NCI-H2227 treated with DMSO at 0.1 percent for 48 hours (cell line): ENCODE results near the gene PML.
A peak's percentile ranks its signal among the peaks of the same experiment; 100 is the strongest.
"Not testable (repeated sequence)": the region's sequence is repeated elsewhere in the genome, so short reads cannot be mapped to it uniquely, and the experiment has no call there.

Source experiments
- DNase-seq: peaks from one replicate; lab custom pipeline; 2025; lab: John Stamatoyannopoulos, UW

The PML gene

DNA sequence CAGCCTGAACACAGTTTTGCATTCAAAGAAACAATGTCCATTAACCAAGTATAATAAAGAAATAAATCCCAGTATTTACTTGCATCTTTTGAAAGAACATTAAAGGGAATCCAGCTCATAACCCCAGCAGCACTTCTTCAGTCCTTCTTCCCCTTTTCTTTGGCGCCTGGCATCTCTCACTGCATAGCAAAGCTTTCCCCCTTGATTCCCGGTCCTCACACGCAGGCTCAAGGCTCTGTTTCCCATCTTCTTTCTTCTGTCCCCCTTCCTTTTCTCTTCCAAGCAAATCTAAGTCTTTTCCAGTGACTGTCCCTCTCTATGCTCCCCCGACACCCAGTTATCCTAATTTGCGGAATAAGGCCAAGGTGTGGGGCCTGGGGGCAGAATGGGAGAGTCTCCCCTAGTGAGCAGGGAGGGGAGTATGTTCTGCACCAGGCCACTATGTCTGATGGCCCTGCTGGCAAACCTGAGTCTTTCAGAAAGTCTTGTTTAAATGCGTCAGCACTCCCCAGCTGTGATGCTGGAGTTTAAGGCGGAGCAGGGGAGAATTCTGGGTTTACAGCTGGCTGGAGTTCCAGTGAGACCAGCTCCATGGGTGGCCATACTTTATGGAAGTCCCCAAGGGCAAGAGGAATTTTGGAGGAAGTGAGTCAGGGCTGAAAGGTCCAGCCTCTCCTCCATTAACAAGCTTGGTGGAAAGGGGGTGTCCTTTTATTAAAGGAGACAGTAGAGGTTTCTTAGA, 45.8 kb downstream of the PML start:
- no peak for DNase-seq

DNA sequence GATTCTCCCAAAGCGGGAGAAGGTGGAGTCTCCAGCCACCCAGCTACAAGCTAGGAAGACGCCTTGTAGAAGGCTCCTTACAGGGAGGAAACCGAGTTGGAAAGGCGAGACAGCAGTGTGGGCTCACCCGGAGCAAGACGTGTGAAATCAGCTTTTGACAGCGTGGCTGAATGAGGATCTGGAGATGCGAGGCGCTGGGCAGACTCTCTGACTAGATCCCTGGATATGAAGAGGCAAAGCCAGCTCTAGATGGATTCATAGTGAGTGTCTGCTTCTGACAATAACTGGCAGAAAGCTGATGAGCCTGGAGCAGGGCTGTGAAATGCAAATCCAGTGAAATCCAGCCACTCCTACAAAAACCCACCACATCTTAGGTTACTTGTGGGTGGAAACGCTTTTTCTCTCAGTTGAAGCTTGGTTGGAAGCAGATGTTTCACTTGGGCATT, 46.8 kb downstream of the PML start:
- DNase-seq: no peak

DNA sequence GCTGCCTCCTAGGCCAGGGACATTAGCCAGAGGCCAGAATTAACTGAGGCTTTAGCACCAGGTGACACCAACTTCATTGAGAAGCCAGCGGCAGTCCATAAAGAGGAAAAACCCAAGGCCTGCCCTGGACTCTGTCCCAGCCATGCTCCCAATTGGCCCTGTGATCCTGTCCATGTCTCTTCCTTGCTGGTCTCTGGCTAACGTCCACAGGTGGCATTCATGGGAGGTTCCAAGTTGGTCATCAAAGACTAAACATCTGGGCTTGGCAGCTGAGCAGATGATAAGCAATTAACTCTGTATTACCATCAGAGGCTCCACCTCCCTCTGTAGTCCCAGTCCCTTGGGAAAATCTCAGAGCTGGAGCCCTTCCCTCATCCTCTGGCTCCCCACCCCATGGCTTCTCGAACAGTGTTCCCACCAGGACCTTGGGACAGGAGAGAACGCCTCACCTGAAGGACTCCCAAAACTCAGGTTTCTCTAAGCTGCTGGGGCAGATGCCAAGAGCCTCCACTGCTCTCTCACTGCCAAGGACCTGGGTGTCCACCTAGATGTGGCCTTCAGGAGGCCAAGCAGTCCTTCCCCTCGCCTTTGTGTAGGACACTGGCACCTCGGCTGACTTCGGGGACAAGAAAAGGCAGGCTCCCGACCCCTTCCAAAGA, 47.4 kb downstream of the PML start:
- no peak for DNase-seq

DNA sequence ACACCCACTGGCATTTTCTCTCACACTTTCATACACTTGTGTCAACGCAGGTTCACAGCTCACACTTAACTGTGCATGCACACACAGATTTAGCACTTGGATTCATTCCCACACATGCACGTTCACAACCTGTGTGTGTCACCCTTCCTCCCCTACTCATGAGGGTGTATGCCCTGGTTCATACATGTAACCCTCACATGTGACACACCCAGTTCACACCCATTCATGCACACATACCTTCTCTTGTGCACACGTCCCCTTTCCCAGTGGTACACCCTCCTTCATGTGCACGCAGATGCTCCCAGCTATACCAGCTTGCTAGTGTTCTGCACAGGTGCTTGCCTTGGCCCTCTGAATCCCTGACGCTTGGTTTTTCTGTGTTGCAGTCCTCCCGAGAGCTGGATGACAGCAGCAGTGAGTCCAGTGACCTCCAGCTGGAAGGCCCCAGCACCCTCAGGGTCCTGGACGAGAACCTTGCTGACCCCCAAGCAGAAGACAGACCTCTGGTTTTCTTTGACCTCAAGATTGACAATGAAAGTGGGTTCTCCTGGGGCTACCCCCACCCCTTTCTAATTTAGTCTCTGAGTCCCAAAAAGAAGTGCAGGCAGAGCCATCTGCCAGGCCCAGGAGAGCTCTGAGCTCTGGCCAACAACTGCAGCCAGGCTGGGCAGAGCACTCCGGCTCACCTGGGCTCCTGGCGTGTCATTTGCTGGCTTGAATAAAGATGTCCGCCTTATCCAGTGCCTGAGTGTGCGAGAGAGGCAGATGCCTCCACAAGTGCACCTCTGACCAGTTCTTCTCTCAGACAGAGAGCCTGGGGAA, 48.3 kb downstream of the PML start:
- no peak for DNase-seq

DNA sequence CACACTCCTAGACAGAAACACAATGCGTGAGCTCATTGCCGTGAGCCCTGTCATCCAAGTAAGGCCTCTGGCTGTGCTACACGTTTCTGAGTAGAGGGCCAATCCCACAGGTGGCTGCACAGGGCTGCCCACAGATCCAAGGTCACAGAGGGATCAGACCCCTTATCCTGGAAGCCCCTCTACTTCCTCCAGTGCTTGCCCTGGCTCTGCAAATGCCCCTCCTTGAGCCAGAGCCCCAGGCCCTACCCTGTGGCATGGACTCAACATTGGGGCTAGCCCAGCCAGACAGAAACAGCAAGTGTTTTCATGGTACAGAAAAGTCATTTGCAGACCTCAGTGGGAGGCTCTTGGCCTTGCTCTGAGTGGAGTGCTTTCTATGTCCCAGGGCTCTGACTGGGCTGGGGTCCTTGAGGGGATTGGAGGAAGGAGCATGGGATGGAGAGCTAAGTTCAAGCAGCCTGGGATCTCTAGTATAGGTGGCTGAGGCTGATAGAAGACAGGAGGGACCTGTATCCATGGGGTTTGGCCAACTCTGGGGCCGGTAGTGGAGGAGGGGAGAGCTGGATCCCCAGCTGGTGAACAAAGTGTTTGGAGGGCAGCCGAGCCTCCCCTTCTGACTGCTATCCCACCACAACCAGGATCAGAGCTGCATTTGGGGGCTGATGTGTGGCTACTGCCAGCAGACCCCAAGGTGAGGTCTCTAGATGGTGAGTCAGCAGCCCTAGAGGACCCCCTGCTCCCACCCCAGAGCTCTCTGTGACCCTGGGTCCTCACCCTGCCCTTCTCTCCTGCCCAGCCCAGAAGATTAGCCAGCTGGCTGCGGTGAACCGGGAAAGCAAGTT, 49.1 kb downstream of the PML start:
- no peak for DNase-seq

DNA sequence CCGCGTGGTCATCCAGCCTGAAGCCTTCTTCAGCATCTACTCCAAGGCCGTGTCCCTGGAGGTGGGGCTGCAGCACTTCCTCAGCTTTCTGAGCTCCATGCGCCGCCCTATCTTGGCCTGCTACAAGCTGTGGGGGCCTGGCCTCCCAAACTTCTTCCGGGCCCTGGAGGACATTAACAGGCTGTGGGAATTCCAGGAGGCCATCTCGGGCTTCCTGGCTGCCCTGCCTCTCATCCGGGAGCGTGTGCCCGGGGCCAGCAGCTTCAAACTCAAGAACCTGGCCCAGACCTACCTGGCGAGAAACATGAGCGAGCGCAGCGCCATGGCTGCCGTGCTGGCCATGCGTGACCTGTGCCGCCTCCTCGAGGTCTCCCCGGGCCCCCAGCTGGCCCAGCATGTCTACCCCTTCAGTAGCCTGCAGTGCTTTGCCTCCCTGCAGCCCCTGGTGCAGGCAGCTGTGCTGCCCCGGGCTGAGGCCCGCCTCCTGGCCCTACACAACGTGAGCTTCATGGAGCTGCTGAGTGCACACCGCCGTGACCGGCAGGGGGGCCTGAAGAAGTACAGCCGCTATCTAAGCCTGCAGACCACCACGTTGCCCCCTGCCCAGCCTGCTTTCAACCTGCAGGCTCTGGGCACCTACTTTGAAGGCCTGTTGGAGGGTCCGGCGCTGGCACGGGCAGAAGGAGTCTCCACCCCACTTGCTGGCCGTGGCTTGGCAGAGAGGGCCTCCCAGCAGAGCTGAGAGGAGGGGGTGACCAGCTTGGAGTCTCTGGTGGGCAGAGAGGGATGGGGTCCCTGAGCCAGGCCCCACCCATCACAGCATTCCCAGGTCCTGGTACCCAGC, 50.0 kb downstream of the PML start:
- no peak for DNase-seq

DNA sequence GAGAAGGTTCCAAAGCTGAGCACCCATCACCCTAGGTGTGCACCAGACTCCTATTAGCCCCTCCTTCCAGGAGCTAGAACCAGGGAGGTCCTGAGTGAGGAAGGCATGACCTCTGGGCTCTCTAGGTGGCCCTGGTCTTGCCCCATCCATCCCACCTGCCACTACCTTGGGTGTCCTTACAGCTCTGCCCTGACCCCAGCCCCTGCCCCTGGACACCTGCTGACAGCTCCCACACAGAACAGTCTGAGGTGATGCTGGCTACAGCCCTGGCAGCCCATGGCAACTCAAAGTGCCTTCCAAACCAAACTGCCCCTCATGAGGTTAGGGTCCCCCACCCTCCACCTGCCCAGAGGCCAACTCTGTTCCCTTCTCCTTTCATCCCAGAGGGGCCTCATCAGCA, 50.7 kb downstream of the PML start:
- no peak for DNase-seq

DNA sequence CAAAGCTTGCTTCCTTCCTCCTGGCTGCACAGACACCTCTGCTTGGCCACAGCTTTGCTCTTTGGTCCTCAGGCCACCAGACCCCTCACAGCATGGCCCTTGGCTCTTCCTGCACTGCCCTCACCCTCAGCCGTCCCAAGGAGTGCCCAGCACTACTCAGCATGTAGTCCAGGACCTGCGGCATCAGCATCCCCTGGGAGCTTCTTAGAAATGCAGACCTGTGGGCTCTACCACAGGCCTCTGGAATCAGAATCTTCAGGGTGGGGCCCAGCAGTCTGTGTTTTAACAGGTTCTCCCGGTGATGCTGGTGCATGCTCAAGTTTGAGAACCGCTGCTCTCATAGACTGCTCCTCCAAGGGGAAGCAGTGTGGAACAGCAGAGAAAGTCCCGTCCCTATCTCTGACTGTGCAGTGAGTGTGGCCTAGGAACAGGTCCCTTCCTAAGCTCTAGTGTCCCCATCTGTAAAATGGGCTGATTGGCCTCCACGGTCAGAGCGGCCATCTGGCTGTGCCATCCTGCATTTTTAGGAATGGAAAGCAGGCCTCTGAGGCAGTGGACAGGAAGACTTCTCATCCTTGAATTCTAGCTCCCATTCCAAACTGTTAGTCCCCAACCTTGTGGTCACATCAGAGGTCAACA, 51.2 kb downstream of the PML start:
- no peak for DNase-seq

DNA sequence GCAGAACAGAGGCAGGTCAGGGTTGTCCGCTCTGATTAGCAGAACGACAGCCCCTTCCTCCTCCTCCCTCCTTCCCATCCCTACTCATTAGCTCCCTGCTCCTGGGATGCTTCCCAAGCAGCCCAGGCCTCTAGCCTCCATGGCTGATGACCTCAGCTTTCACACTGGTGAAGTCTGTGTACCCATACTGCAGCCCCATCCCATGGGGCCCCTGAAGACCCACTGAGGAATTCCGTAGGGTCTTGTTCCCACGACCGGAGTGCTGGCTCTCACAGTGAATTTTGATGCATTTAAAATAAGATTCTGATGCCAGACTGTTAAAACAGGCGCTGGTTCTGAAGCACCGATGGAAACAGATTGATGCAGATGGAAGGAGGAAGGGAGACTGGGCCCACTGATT, 51.8 kb downstream of the PML start:
- no peak for DNase-seq

DNA sequence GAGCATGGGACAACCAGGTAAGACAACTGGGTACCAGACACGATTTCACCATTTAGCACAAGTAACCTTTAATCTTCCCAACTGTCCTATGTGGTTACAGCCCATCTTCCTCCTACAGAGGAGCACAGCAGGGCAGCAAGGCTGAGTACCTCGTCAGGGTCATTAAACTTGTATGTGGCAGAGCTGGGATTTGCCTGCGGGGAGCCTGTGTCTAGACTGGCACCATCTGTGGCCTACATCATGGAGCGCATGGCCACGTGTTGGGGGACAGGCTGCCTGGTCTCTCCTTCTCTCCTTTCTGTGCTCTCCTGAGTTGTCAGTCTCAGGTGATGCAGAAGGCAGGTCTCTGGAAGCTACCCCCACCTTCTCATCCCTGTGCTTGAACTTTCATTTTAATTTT, 55.6 kb downstream of the PML start:
- DNase-seq: no peak

DNA sequence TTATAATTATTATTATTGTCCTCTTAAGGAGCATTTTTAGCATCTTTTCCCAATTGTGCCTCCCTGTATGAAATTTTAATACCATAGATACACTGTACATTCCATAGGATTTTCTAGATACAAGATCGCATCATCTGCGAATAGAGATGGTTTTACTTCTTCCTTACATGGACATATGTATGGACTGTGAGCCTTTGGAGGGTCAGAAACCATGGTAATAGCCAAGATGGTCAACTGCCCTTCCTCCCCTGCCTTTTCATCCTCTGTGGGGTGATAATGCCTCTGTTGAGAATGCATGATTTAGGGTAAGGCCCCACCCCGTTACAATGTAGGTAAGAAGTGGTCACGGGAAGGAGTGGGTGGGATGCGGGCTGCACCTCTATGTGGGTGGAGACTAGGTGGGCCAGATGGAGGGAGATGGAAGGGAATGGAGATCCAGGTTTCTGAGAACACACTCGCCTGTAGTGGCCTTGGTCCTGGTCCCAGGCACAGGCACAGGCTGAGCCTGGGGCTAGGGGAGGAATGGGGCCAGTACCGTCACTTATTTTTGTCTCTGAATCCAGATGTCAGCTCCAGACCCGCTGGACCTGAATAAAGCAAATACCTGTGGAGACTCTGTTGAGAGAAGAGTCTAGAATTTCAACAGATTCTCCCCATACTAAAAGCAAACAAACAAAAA, 56.2 kb downstream of the PML start:
- DNase-seq: no peak

DNA sequence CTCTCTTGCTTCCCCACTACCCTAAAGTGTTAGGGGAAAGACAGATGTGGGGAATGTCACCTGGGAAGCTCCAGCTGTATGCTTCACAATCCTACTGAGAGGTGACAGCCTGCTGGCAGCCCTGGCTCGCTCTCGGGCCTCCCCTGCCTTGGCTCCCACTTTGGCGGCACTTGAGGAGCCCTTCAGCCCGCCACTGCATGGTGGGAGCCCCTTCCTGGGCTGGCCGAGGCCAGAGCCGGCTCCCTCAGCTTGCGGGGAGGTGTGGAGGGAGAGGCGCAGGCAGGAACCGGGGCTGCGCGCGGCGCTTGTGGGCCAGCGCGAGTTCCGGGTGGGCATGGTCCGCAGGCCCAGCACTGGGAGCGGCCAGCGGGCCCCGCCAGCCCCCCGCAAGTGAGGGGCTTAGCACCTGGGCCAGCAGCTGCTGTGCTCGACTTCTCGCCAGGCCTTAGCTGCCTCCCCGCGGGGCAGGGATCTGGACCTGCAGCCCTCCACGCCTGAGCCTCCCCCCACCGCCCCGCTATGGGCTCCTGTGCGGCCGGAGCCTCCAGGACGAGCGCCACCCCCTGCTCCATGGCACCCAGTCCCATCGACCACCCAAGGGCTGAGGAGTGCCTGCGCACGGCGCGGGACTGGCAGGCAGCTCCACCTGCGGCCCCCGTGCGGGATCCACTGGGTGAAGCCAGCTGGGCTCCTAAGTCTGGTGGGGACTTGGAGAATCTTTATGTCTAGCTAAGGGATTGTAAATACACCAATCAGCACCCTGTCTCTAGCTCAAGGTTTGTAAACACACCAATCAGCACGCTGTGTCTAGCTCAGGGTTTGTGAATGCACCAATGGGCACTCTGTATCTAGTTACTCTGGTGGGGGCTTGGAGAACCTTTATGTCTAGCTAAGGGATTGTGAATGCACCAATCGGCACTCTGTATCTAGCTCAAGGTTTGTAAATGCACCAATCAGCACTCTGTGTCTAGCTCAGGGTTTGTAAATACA, 58.0 kb downstream of the PML start:
- DNase-seq: not testable (repeated sequence)

DNA sequence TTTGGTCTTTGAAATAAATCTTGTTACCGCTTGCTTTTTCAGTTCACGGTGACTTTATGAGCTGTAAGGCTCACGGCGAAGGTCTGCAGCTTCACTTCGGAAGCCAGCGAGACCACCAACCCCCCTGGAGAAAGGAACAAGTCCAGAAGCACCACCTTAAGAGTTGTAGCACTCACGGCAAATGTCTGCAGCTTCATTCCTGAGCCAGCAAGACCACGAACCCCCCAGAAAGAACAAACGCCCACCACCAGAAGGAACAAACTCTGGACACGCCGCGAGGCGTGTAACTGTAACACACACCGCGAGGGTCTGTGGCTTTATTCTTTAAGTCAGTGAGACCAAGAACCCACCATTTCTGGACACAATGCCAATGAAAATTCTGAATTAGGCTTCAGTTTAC, 59.0 kb downstream of the PML start:
- no peak for DNase-seq

DNA sequence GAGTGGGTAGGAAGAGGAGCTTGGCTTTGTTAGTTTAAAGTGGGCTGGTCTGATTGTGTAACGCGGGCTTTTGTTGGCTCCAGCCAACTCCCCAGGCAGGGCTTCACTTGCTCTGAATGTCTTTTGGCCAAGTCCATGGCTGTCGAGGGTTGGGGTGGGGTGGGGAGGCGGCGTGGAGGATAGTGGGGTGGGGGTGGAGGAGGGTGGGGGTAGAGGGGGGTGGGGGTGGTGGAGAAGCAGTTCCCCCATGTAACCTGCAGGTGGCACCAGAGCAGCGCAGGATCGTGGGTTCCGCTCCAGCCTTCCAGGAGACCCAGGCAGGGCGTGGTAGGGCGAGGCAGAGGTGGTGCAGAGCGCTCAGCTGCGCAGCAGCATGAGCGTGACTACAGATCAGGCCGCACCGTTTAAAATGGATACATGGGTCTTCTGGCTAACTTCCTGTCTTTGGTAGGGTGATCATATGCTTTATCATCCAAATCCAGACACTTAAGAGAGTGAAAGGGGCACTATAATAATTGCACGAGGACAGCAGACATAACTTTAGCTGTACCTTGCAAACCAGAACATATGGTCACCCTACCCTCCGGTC, 59.5 kb downstream of the PML start:
- DNase-seq: peak; percentile 42

DNA sequence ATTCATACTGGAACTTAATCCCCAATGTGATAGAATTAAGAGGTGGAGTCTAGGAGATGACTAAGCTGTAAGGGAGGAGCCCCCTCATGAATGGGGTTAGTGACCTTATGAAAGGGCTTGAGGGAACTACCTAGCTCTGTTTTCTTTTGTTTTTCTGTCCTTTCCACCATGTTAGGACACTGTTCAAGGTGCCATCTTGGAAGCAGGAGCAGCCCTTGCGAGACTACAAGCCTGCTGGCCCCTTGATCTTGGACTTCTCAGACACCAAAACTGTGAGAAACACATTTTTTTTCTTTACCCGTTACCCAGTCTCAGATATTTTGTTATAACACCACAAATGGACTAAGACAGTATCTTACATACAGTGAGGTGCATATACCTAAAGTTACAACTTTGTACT, 61.3 kb downstream of the PML start:
- no peak for DNase-seq

DNA sequence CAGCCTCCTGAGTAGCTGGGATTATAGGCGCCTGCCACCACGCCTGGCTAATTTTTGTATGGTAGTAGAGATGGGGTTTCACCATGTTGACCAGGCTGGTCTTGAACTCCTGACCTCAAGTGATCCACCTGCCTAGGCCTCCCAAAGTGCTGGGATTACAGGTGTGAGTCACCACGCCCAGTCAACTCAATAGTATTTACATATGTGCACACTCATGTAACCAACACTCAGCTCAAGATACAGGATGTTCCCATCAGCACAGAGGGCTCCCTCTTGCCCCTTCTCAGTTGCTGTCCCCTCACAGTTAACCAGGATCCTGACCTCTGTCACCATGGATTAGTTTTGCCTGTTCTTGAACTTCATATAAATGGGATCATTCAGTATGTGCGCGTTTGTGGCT, 61.8 kb downstream of the PML start:
- DNase-seq: not testable (repeated sequence)

DNA sequence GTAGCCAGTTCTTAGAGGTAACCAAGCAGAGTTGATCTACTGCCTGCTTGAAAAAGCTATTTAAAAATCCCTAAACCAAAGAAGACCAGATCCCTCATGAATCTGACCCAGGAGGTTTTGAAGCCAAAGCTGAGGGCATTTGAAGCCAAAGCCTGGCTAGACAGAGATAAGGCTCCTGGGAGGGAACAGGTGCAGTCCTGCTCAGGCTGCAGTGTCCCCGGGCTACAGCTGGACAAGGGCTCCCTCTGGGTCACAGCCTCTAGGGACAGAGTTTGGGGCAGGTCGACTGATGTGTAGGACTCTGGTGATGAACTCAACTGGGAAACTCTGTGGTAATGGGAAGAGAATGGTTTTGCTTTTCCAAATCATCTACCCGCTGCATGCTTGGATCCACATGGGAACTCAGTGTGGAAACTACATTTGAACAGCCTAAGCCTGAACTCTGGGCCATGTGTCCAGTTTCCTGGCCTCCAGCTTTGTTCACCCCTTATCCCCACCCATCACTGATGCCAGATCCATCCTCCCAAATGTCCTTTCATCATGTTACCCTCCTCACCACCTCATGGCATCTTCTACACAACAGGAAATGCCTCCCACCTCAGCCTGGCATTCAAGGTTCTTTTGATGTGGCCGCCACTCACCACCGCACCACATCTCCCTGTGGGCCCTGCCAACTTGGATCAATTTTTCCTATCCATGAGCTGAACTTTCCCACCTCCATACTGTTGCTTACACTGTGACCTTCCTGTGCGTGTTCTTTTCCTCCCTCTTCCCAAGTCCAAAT, 64.7 kb downstream of the PML start:
- DNase-seq: not testable (repeated sequence)

DNA sequence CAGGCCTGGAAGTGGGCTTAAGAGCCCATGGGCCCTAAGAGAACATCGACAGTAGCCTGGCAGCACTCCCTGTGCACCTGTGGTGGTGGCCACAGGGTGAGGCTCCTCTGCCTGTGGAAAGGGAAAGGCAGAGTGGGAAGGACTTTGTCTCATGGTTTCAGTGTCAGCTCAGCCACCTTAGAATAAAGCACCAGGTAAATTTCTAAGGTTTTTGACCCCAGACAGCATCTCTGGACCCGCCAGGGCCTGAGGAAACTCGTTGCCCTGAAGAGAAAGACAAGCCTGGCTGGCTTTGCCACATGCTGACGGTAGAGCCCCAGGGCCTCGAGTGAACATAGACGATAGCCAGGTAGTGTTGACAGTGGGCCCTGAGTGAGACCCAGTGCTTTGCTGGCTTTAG, 65.7 kb downstream of the PML start:
- no peak for DNase-seq
